SU-DHL-6 (cell line): ENCODE measurements around the gene MMP24.

ENCODE experiments used
- CTCF ChIP-seq: fragments of 200-600 bp; sonication (generic); IDR thresholded peaks from one replicate; pipeline ENCODE4 v1.5.1; 2017; ENCODE audit warnings: antibody characterized with exemption, mild to moderate bottlenecking, low read length, moderate library complexity; ENCODE audit not compliant: insufficient read depth, poor library complexity, severe bottlenecking
- EZH2phosphoT487 ChIP-seq: fragments of 200-600 bp; sonication (generic), shearing (Covaris generic); conservative IDR thresholded peaks from 2 replicates; pipeline ENCODE4 v1.6.1; 2018; ENCODE audit warnings: mild to moderate bottlenecking, antibody characterized with exemption, low read length, moderate library complexity, mixed read lengths

GRCh38 chr20:35290887-35291417 lies 64.5 kb downstream of the MMP24 start:
- no peak for TF ChIP-seq EZH2phosphoT487
- TF ChIP-seq CTCF = no peak
